SK-N-SH treated with all-trans-retinoic acid at 6 μM for 48 hours (cell line): ENCODE data around the gene CFAP251.

Experiments used
- ATAC-seq: fragments of 200-7000 bp; cut with Tn5 transposase; 3 replicates; pipeline ENCODE4 v1.9.1; 2020; ENCODE audit warnings: mild to moderate bottlenecking, moderate library complexity
- ARNTL ChIP-seq: fragments of 450-650 bp; formaldehyde crosslinking; IDR thresholded peaks from 2 replicates; pipeline ENCODE4 v1.5.0; 2020; ENCODE audit warnings: low read depth, mild to moderate bottlenecking, moderate library complexity, borderline replicate concordance
- BACH2 ChIP-seq: fragments of 250-450 bp; sonication (Bioruptor Pico); IDR thresholded peaks from 2 replicates; pipeline ENCODE4 v1.9.0; 2021; ENCODE audit warnings: mild to moderate bottlenecking, borderline replicate concordance
- CSDC2 ChIP-seq: fragments of 250-450 bp; sonication (Bioruptor Pico); IDR thresholded peaks from 2 replicates; pipeline ENCODE4 v1.5.0; 2020; ENCODE audit warnings: mild to moderate bottlenecking, moderate library complexity
- ESRRG ChIP-seq: fragments of 250-450 bp; sonication (Bioruptor Pico); IDR thresholded peaks from 2 replicates; pipeline ENCODE4 v1.6.1; 2021; ENCODE audit warnings: mild to moderate bottlenecking
- GLIS3 ChIP-seq: fragments of 250-450 bp; sonication (Bioruptor Pico); IDR thresholded peaks from 2 replicates; pipeline ENCODE4 v1.5.0; 2020; ENCODE audit warnings: mild to moderate bottlenecking, moderate library complexity
- ISL1 ChIP-seq: fragments of 250-450 bp; sonication (Bioruptor Pico); IDR thresholded peaks from 2 replicates; pipeline ENCODE4 v2.1.2; 2022; ENCODE audit warnings: mild to moderate bottlenecking, moderate library complexity
- PPARA ChIP-seq: fragments of 250-450 bp; sonication (Bioruptor Pico); IDR thresholded peaks from 2 replicates; pipeline ENCODE4 v1.5.0; 2020; ENCODE audit warnings: mild to moderate bottlenecking, borderline replicate concordance
- RARB ChIP-seq: fragments of 250-450 bp; sonication (Bioruptor Pico); IDR thresholded peaks from 2 replicates; pipeline ENCODE4 v1.8.0; 2021; ENCODE audit warnings: mild to moderate bottlenecking, moderate library complexity
- SNAI2 ChIP-seq: fragments of 250-450 bp; sonication (Bioruptor Pico); IDR thresholded peaks from 2 replicates; pipeline ENCODE4 v1.5.0; 2020; ENCODE audit warnings: mild to moderate bottlenecking, moderate library complexity
- TCF4 ChIP-seq: fragments of 250-450 bp; sonication (Bioruptor Pico); IDR thresholded peaks from 2 replicates; pipeline ENCODE4 v1.8.0; 2021; ENCODE audit warnings: mild to moderate bottlenecking, moderate library complexity, borderline replicate concordance
- TOX ChIP-seq: fragments of 250-450 bp; sonication (Bioruptor Pico); IDR thresholded peaks from 2 replicates; pipeline ENCODE4 v1.8.0; 2021; ENCODE audit warnings: mild to moderate bottlenecking, moderate library complexity, borderline replicate concordance
- ZC3H10 ChIP-seq: fragments of 250-450 bp; sonication (Bioruptor Pico); IDR thresholded peaks from 2 replicates; pipeline ENCODE4 v1.5.1; 2021; ENCODE audit warnings: mild to moderate bottlenecking, moderate library complexity
- ZFP30 ChIP-seq: fragments of 450-650 bp; formaldehyde crosslinking; IDR thresholded peaks from 2 replicates; pipeline ENCODE4 v1.5.0; 2022; ENCODE audit warnings: mild to moderate bottlenecking, moderate library complexity
- ZNF565 ChIP-seq: fragments of 450-650 bp; formaldehyde crosslinking; conservative IDR thresholded peaks from 2 replicates; pipeline ENCODE4 v1.5.0; 2020; ENCODE audit warnings: low read depth, mild to moderate bottlenecking, moderate library complexity
- ZNF70 ChIP-seq: fragments of 450-650 bp; formaldehyde crosslinking; IDR thresholded peaks from 2 replicates; pipeline ENCODE4 v1.5.0; 2020; ENCODE audit warnings: mild to moderate bottlenecking, moderate library complexity
- ZNF8 ChIP-seq: fragments of 450-650 bp; formaldehyde crosslinking; IDR thresholded peaks from 2 replicates; pipeline ENCODE4 v1.5.0; 2020; ENCODE audit warnings: mild to moderate bottlenecking, moderate library complexity
- TF ChIP-seq, protein P1 (sequence below): fragments of 250-450 bp; sonication (Bioruptor Pico); IDR thresholded peaks from 2 replicates; pipeline ENCODE4 v1.8.0; 2021; ENCODE audit warnings: low read depth, mild to moderate bottlenecking, moderate library complexity, borderline replicate concordance
- TF ChIP-seq, protein P2 (sequence below): fragments of 250-450 bp; sonication (Bioruptor Pico); IDR thresholded peaks from 2 replicates; pipeline ENCODE4 v1.5.0; 2020; ENCODE audit warnings: mild to moderate bottlenecking, moderate library complexity
- TF ChIP-seq, protein P3 (sequence below): fragments of 250-450 bp; sonication (Bioruptor Pico); IDR thresholded peaks from 2 replicates; pipeline ENCODE4 v1.8.0; 2020; ENCODE audit warnings: mild to moderate bottlenecking, moderate library complexity, borderline replicate concordance
- TF ChIP-seq, protein P4 (sequence below): fragments of 250-450 bp; sonication (Bioruptor Pico); IDR thresholded peaks from 2 replicates; pipeline ENCODE4 v1.5.1; 2020; ENCODE audit warnings: low read depth, mild to moderate bottlenecking, moderate library complexity

The CFAP251 gene

DNA sequence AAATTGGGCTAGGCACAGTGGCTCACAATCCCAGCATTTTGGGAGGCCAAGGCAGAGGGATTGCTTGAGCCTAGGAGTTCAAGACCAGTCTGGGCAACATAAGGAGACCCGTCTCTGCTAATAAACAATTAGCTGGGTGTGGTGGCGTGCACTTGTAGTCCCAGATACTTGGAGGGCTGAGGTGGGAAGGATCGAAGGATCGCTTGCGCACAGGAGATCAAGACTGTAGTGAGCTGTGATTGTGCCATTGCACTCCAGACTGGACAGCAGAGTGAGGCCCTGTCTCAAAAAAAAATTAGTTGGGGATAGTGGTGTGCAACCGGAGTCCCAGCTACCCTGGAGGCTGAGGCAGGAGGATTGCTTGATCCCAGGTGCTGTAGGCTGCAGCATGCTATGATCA, 64.6 kb downstream of the CFAP251 start:
- no peak for ATAC-seq
- TF ChIP-seq PPARA (CRISPR knock-in tag) (no peak), ZFP30 (CRISPR knock-in tag) (no peak), ZNF70 (CRISPR knock-in tag) (no peak), ZNF565 (CRISPR knock-in tag) (no peak), RARB (CRISPR knock-in tag) (no peak), ISL1 (CRISPR knock-in tag) (no peak), TCF4 (no peak), ZC3H10 (CRISPR knock-in tag) (no peak), CSDC2 (no peak), SNAI2 (CRISPR knock-in tag) (no peak)
- TF ChIP-seq, protein P1, sequence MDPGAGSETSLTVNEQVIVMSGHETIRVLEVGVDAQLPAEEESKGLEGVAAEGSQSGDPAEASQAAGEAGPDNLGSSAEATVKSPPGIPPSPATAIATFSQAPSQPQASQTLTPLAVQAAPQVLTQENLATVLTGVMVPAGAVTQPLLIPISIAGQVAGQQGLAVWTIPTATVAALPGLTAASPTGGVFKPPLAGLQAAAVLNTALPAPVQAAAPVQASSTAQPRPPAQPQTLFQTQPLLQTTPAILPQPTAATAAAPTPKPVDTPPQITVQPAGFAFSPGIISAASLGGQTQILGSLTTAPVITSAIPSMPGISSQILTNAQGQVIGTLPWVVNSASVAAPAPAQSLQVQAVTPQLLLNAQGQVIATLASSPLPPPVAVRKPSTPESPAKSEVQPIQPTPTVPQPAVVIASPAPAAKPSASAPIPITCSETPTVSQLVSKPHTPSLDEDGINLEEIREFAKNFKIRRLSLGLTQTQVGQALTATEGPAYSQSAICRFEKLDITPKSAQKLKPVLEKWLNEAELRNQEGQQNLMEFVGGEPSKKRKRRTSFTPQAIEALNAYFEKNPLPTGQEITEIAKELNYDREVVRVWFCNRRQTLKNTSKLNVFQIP (CRISPR knock-in tag): no peak
- TF ChIP-seq, protein P2, sequence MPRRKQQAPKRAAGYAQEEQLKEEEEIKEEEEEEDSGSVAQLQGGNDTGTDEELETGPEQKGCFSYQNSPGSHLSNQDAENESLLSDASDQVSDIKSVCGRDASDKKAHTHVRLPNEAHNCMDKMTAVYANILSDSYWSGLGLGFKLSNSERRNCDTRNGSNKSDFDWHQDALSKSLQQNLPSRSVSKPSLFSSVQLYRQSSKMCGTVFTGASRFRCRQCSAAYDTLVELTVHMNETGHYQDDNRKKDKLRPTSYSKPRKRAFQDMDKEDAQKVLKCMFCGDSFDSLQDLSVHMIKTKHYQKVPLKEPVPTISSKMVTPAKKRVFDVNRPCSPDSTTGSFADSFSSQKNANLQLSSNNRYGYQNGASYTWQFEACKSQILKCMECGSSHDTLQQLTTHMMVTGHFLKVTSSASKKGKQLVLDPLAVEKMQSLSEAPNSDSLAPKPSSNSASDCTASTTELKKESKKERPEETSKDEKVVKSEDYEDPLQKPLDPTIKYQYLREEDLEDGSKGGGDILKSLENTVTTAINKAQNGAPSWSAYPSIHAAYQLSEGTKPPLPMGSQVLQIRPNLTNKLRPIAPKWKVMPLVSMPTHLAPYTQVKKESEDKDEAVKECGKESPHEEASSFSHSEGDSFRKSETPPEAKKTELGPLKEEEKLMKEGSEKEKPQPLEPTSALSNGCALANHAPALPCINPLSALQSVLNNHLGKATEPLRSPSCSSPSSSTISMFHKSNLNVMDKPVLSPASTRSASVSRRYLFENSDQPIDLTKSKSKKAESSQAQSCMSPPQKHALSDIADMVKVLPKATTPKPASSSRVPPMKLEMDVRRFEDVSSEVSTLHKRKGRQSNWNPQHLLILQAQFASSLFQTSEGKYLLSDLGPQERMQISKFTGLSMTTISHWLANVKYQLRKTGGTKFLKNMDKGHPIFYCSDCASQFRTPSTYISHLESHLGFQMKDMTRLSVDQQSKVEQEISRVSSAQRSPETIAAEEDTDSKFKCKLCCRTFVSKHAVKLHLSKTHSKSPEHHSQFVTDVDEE (CRISPR knock-in tag): no peak
- TF ChIP-seq, protein P3, sequence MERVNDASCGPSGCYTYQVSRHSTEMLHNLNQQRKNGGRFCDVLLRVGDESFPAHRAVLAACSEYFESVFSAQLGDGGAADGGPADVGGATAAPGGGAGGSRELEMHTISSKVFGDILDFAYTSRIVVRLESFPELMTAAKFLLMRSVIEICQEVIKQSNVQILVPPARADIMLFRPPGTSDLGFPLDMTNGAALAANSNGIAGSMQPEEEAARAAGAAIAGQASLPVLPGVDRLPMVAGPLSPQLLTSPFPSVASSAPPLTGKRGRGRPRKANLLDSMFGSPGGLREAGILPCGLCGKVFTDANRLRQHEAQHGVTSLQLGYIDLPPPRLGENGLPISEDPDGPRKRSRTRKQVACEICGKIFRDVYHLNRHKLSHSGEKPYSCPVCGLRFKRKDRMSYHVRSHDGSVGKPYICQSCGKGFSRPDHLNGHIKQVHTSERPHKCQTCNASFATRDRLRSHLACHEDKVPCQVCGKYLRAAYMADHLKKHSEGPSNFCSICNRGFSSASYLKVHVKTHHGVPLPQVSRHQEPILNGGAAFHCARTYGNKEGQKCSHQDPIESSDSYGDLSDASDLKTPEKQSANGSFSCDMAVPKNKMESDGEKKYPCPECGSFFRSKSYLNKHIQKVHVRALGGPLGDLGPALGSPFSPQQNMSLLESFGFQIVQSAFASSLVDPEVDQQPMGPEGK (CRISPR knock-in tag): no peak

DNA sequence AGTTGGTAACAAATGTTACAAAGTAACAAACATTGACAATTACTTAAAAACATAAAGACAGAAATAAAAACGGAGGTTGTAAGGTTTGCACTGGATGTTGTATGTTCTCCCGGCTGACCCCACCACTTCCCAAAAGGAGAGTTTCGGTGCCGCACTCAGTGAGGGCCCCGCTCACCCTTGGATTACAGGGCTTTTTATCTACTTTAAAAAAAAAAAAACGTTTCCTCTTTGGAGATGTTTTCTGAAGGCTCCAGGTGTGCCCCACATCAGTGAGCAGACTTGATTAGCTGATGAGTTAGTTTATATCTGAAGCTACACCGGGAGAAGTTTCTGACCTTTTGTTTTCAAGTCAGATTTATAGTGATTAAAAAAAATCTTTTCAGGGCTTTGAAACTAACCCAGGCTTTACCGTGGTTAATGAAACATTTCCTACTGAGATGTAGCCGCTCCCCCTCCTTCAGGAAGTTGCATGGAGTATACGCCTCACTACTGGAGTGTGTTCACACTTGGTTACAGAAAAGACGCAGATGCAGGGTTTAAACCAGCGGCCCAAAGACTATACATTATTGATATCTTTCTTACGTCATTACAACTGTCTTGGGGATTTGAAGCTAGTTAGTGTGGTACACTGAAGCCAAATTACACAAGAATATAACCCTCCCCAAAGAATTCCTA, 65.3 kb downstream of the CFAP251 start:
- no peak for ATAC-seq
- TF ChIP-seq PPARA (CRISPR knock-in tag) (no peak), ZC3H10 (CRISPR knock-in tag) (no peak), RARB (CRISPR knock-in tag) (no peak), BACH2 (no peak), ZFP30 (CRISPR knock-in tag) (no peak), GLIS3 (CRISPR knock-in tag) (no peak), TOX (CRISPR knock-in tag) (no peak), ESRRG (CRISPR knock-in tag) (no peak), ARNTL (CRISPR knock-in tag) (no peak)
- TF ChIP-seq, protein P3 (CRISPR knock-in tag): no peak
- TF ChIP-seq, protein P4, sequence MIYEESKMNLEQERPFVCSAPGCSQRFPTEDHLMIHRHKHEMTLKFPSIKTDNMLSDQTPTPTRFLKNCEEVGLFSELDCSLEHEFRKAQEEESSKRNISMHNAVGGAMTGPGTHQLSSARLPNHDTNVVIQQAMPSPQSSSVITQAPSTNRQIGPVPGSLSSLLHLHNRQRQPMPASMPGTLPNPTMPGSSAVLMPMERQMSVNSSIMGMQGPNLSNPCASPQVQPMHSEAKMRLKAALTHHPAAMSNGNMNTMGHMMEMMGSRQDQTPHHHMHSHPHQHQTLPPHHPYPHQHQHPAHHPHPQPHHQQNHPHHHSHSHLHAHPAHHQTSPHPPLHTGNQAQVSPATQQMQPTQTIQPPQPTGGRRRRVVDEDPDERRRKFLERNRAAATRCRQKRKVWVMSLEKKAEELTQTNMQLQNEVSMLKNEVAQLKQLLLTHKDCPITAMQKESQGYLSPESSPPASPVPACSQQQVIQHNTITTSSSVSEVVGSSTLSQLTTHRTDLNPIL (CRISPR knock-in tag): no peak

DNA sequence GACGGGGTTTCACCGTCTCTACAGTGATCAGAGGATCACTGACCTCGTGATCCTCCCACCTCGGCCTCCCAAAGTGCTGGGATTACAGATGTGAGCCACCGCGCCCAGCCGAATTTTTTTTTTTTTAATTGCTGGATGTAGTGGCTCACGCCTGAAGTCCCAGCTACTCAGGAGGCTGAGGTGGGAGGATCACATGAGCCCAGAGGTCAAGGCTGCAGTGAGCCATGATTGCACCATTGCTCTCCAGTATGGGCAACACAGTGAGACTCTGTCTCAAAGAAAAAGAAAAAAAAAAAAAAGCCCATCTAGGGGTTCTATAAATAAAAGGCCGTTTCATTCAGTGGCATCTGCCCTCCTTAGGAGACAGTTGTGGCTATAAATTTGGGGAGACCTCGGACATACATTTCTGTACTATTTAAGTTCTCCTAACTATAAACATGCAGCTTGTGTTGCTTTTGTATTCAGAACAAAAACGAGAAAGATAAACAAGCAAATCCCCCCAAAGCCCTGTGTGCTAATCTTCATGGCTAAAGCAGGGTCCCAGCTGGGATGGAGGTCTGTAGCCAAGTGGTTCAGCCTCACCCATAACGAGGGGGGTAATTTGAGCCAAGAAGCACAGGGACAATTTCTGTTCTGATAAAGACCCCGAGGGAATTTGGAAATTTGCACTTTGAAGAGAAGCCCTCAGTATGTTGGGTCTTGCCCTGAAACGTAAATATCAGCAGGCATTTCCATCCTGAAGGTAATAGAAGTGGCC, 68.3 kb downstream of the CFAP251 start:
- no peak for ATAC-seq
- no peak for TF ChIP-seq ZNF565 (CRISPR knock-in tag)
- no peak for TF ChIP-seq SNAI2 (CRISPR knock-in tag)
- TF ChIP-seq ZNF70 (CRISPR knock-in tag): no peak
- TF ChIP-seq, protein P2 (CRISPR knock-in tag): no peak
- TF ChIP-seq ZNF8 (CRISPR knock-in tag): no peak
- TF ChIP-seq CSDC2: no peak
- no peak for TF ChIP-seq GLIS3 (CRISPR knock-in tag)
- no peak for TF ChIP-seq PPARA (CRISPR knock-in tag)
- TF ChIP-seq ZC3H10 (CRISPR knock-in tag): no peak
- no peak for TF ChIP-seq TOX (CRISPR knock-in tag)
- TF ChIP-seq, protein P4 (CRISPR knock-in tag): no peak
- TF ChIP-seq TCF4: no peak
- TF ChIP-seq ISL1 (CRISPR knock-in tag): no peak
